GM12891 (cell line): ENCODE measurements around the gene OR52N5.

Experiments used
- DNase-seq: peaks from one replicate; pipeline ENCODE4 v3.0.0; 2011; ENCODE audit warnings: low spot score; ENCODE audit not compliant: insufficient read length
- FAIRE-seq: peaks from 2 replicates; lab custom pipeline; 2011; peaks lifted over from hg19 to GRCh38; lab: Jason Lieb, UNC
- PAX5 ChIP-seq: IDR thresholded peaks from 2 replicates; pipeline ENCODE4 v1.6.1; 2011; ENCODE audit warnings: low read length, moderate library complexity, mild to moderate bottlenecking; ENCODE audit not compliant: insufficient read depth, severe bottlenecking
- POLR2A ChIP-seq: IDR thresholded peaks from 2 replicates; pipeline ENCODE4 v1.6.1; 2011; ENCODE audit warnings: low read depth, low read length, control low read depth
- POLR2AphosphoS5 ChIP-seq: IDR thresholded peaks from 2 replicates; pipeline ENCODE4 v1.6.1; 2011; ENCODE audit warnings: low read depth, low read length, control low read depth
- POU2F2 ChIP-seq: IDR thresholded peaks from 2 replicates; pipeline ENCODE4 v1.6.1; 2011; ENCODE audit warnings: low read depth, mild to moderate bottlenecking, control low read depth, low read length, moderate library complexity
- SPI1 ChIP-seq: IDR thresholded peaks from 2 replicates; pipeline ENCODE4 v1.6.1; 2011; ENCODE audit warnings: low read depth, low read length, control low read depth
- TAF1 ChIP-seq: IDR thresholded peaks from 2 replicates; pipeline ENCODE4 v1.6.1; 2011; ENCODE audit warnings: low read depth, low read length, control low read depth

Gene OR52N5

DNA sequence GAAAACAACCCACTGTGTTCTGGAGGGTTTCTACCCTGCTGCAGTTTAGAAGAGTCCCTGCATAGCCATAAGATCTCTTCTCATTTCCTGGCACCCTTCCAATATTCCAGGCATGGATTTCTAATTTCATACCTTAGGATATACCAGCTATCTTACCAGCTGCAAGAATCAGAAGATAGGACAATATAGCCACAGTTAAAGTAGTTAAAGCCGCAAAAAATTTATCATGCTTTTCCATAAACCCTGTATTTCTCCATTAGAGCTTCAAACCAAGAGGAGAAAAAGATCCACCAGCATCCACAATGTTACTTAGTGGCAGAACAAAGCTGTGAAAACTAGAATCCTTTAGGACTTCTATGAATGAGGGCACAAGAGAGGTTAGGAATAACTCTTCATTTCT is 55.5 kb downstream of the OR52N5 start:
- no peak for DNase-seq
- TF ChIP-seq SPI1 (no peak), TAF1 (no peak), POLR2AphosphoS5 (no peak), POU2F2 (no peak), POLR2A (no peak), PAX5 (no peak)
- no peak for FAIRE-seq

DNA sequence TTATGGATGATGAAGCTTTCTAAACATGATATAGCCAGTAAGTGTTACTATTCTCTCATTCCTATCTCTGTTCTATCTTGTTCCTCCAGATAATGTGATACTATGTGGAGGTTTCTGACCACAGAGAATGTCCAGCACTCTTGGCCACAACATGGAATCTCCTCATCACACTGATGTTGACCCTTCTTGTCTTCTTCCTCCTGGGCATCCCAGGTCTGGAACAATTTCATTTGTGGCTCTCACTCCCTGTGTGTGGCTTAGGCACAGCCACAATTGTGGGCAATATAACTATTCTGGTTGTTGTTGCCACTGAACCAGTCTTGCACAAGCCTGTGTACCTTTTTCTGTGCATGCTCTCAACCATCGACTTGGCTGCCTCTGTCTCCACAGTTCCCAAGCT is 56.8 kb downstream of the OR52N5 start:
- TF ChIP-seq POU2F2: no peak
- DNase-seq (no peak), FAIRE-seq (no peak)
